Measurements from ENCODE around the gene GPR62. TPM values are rescaled to one million over a fixed set of nuclear protein-coding genes. Genes with fewer than 3 reads are reported as not detected.

GPR62 gene
- total and polyA plus RNA-seq, 2 experiments from 2014 or later, result 0.10 to 0.38 TPM

GRCh38 chr3:51944451-51945021 lies 10.6 kb upstream of the GPR62 start:
- TF ChIP-seq NANOG (IDR thresholded peaks at IDR 0.05; ENCODE audit: borderline replicate concordance) (no peak), EZH2 (IDR thresholded peaks at IDR 0.05; ENCODE audit: low read depth, unreplicated experiment) (no peak), POLR2AphosphoS5 (IDR thresholded peaks at IDR 0.05; ENCODE audit: low read depth) (no peak), STAT1 (IDR thresholded peaks at IDR 0.05; ENCODE audit: unreplicated experiment) (no peak), ZNF114 (CRISPR knock-in tag; IDR thresholded peaks at IDR 0.05) (no peak), ZNF331 (CRISPR knock-in tag; IDR thresholded peaks at IDR 0.05; ENCODE audit: low read depth) (no peak), ETS1 (IDR thresholded peaks at IDR 0.05) (no peak), REST (IDR thresholded peaks at IDR 0.05; ENCODE audit: unreplicated experiment) (no peak), JUNB (IDR thresholded peaks at IDR 0.05; ENCODE audit: unreplicated experiment) (no peak), EZH2phosphoT487 (IDR thresholded peaks at IDR 0.05; ENCODE audit: unreplicated experiment) (no peak), CREB1 (CRISPR knock-in tag; IDR thresholded peaks at IDR 0.05; ENCODE audit: low read depth) (no peak)
- TF ChIP-seq, protein P1, sequence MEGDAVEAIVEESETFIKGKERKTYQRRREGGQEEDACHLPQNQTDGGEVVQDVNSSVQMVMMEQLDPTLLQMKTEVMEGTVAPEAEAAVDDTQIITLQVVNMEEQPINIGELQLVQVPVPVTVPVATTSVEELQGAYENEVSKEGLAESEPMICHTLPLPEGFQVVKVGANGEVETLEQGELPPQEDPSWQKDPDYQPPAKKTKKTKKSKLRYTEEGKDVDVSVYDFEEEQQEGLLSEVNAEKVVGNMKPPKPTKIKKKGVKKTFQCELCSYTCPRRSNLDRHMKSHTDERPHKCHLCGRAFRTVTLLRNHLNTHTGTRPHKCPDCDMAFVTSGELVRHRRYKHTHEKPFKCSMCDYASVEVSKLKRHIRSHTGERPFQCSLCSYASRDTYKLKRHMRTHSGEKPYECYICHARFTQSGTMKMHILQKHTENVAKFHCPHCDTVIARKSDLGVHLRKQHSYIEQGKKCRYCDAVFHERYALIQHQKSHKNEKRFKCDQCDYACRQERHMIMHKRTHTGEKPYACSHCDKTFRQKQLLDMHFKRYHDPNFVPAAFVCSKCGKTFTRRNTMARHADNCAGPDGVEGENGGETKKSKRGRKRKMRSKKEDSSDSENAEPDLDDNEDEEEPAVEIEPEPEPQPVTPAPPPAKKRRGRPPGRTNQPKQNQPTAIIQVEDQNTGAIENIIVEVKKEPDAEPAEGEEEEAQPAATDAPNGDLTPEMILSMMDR (conservative IDR thresholded peaks at IDR 0.05; ENCODE audit: low read depth in 2 of 2), result no peak
- TF ChIP-seq, protein P2, sequence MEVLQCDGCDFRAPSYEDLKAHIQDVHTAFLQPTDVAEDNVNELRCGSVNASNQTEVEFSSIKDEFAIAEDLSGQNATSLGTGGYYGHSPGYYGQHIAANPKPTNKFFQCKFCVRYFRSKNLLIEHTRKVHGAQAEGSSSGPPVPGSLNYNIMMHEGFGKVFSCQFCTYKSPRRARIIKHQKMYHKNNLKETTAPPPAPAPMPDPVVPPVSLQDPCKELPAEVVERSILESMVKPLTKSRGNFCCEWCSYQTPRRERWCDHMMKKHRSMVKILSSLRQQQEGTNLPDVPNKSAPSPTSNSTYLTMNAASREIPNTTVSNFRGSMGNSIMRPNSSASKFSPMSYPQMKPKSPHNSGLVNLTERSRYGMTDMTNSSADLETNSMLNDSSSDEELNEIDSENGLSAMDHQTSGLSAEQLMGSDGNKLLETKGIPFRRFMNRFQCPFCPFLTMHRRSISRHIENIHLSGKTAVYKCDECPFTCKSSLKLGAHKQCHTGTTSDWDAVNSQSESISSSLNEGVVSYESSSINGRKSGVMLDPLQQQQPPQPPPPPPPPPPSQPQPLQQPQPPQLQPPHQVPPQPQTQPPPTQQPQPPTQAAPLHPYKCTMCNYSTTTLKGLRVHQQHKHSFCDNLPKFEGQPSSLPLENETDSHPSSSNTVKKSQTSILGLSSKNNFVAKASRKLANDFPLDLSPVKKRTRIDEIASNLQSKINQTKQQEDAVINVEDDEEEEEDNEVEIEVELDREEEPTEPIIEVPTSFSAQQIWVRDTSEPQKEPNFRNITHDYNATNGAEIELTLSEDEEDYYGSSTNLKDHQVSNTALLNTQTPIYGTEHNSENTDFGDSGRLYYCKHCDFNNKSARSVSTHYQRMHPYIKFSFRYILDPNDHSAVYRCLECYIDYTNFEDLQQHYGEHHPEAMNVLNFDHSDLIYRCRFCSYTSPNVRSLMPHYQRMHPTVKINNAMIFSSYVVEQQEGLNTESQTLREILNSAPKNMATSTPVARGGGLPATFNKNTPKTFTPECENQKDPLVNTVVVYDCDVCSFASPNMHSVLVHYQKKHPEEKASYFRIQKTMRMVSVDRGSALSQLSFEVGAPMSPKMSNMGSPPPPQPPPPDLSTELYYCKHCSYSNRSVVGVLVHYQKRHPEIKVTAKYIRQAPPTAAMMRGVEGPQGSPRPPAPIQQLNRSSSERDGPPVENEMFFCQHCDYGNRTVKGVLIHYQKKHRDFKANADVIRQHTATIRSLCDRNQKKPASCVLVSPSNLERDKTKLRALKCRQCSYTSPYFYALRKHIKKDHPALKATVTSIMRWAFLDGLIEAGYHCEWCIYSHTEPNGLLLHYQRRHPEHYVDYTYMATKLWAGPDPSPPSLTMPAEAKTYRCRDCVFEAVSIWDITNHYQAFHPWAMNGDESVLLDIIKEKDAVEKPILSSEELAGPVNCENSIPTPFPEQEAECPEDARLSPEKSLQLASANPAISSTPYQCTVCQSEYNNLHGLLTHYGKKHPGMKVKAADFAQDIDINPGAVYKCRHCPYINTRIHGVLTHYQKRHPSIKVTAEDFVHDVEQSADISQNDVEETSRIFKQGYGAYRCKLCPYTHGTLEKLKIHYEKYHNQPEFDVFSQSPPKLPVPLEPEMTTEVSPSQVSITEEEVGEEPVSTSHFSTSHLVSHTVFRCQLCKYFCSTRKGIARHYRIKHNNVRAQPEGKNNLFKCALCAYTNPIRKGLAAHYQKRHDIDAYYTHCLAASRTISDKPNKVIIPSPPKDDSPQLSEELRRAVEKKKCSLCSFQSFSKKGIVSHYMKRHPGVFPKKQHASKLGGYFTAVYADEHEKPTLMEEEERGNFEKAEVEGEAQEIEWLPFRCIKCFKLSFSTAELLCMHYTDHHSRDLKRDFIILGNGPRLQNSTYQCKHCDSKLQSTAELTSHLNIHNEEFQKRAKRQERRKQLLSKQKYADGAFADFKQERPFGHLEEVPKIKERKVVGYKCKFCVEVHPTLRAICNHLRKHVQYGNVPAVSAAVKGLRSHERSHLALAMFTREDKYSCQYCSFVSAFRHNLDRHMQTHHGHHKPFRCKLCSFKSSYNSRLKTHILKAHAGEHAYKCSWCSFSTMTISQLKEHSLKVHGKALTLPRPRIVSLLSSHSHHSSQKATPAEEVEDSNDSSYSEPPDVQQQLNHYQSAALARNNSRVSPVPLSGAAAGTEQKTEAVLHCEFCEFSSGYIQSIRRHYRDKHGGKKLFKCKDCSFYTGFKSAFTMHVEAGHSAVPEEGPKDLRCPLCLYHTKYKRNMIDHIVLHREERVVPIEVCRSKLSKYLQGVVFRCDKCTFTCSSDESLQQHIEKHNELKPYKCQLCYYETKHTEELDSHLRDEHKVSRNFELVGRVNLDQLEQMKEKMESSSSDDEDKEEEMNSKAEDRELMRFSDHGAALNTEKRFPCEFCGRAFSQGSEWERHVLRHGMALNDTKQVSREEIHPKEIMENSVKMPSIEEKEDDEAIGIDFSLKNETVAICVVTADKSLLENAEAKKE (CRISPR knock-in tag; IDR thresholded peaks at IDR 0.05), result no peak
- ATAC-seq, result no peak
- Mint-ChIP-seq H3K9me3 (no peaks in the 10 kb centered on the region), H3K4me3 (no peak overlapping the region; the same call in 2 of the 3 replicates), H3K4me1 (peaks cover 14% of the 10 kb centered on the region), H3K27me3 (ENCODE audit: insufficient read depth, low read depth, poor library complexity) (peaks cover 23% of the 10 kb centered on the region), H3K27ac (no peak overlapping the region), H3K36me3 (ENCODE audit: low read depth) (peaks cover 14% of the 10 kb centered on the region; the same call in 2 of the 3 replicates)
- no peak for DNase-seq (ENCODE audit: low spot score)
- peaks cover 9% of the 10 kb centered on the region; the same call in 1 of the 2 replicates for H3K4me1 ChIP-seq (ENCODE audit: insufficient read depth)
- H3K9me2 ChIP-seq (ENCODE audit: insufficient read depth), result no peaks in the 10 kb centered on the region
- peaks cover 19% of the 10 kb centered on the region for H3K79me2 ChIP-seq (replicated peaks; ENCODE audit: insufficient read depth)
- H3K4me3 ChIP-seq, result no peak overlapping the region
- peaks cover 5% of the 10 kb centered on the region for H4K20me1 ChIP-seq (replicated peaks; ENCODE audit: insufficient read depth)
- H3K4me2 ChIP-seq, result no peak overlapping the region
- H3K36me3 ChIP-seq (ENCODE audit: insufficient read depth), result 0 out of 2 replicates have a peak, but pooled peaks cover 4% of the 10 kb centered on the region
- H2AFZ ChIP-seq, result no peak overlapping the region
- no peak overlapping the region for H3K27ac ChIP-seq (ENCODE audit: low read depth)
- H3K27me3 ChIP-seq (ENCODE audit: insufficient read depth), result no peaks in the 10 kb centered on the region
- 0 out of 2 replicates have a peak, but pooled peaks cover 2% of the 10 kb centered on the region for H3F3A ChIP-seq (replicated peaks; ENCODE audit: low read depth)
